ENCODE results near the gene NFIA.
A peak's percentile ranks its signal among the peaks of the same experiment; 100 is the strongest.

NFIA gene

GRCh38 chr1:61080413-61081143, 1.8 kb upstream of the NFIA start:
- Histone ChIP-seq H3K9ac (ENCODE audit: low read length) (no peak overlapping the region), H3K4me3 (ENCODE audit: low read length) (peak overlapping the region; percentile 54), H3K9me3 (ENCODE audit: control insufficient read depth, low read depth, low read length) (no peaks in the 10 kb centered on the region), H3K27ac (ENCODE audit: low read length) (no peak overlapping the region), H3K36me3 (ENCODE audit: control insufficient read depth, low read depth, low read length) (no peaks in the 10 kb centered on the region), H3K27me3 (ENCODE audit: control insufficient read depth, insufficient read depth, low read length) (peaks cover 88% of the 10 kb centered on the region), H3K4me1 (ENCODE audit: control insufficient read depth, low read depth, low read length) (peaks cover 38% of the 10 kb centered on the region)

GRCh38 chr1:61081144-61081685, 1.1 kb upstream of the NFIA start:
- H3K27ac ChIP-seq (ENCODE audit: low read length) = no peak overlapping the region
- H3K4me3 ChIP-seq (ENCODE audit: low read length) = peak overlapping the region; percentile 54
- H3K9ac ChIP-seq (ENCODE audit: low read length) = no peak overlapping the region
- peaks cover 36% of the 10 kb centered on the region for H3K4me1 ChIP-seq (ENCODE audit: control insufficient read depth, low read depth, low read length)
- H3K27me3 ChIP-seq (ENCODE audit: control insufficient read depth, insufficient read depth, low read length) = peaks cover 88% of the 10 kb centered on the region
- H3K9me3 ChIP-seq (ENCODE audit: control insufficient read depth, low read depth, low read length) = no peaks in the 10 kb centered on the region
- no peaks in the 10 kb centered on the region for H3K36me3 ChIP-seq (ENCODE audit: control insufficient read depth, low read depth, low read length)

GRCh38 chr1:61081686-61082310, 563 bp upstream of the NFIA start:
- Histone ChIP-seq H3K27ac (ENCODE audit: low read length) (no peak overlapping the region), H3K4me3 (ENCODE audit: low read length) (peak overlapping the region; percentile 54), H3K9ac (ENCODE audit: low read length) (no peak overlapping the region), H3K36me3 (ENCODE audit: control insufficient read depth, low read depth, low read length) (no peaks in the 10 kb centered on the region), H3K9me3 (ENCODE audit: control insufficient read depth, low read depth, low read length) (no peaks in the 10 kb centered on the region), H3K4me1 (ENCODE audit: control insufficient read depth, low read depth, low read length) (peaks cover 31% of the 10 kb centered on the region), H3K27me3 (ENCODE audit: control insufficient read depth, insufficient read depth, low read length) (peaks cover 84% of the 10 kb centered on the region)

GRCh38 chr1:61083013-61083806, 849 bp downstream of the NFIA start:
- Histone ChIP-seq H3K36me3 (ENCODE audit: control insufficient read depth, low read depth, low read length) (no peaks in the 10 kb centered on the region), H3K4me1 (ENCODE audit: control insufficient read depth, low read depth, low read length) (peaks cover 30% of the 10 kb centered on the region), H3K4me3 (ENCODE audit: low read length) (peak overlapping the region; percentile 66), H3K9ac (ENCODE audit: low read length) (peak overlapping the region; percentile 46), H3K27ac (ENCODE audit: low read length) (no peak overlapping the region), H3K27me3 (ENCODE audit: control insufficient read depth, insufficient read depth, low read length) (peaks cover 79% of the 10 kb centered on the region), H3K9me3 (ENCODE audit: control insufficient read depth, low read depth, low read length) (no peaks in the 10 kb centered on the region)

- Histone ChIP-seq H3K36me3 (ENCODE audit: control insufficient read depth, low read depth, low read length) (no peaks in the 10 kb centered on the region), H3K4me1 (ENCODE audit: control insufficient read depth, low read depth, low read length) (peaks cover 28% of the 10 kb centered on the region), H3K4me3 (ENCODE audit: low read length) (peak overlapping the region; percentile 66), H3K27ac (ENCODE audit: low read length) (no peak overlapping the region), H3K9ac (ENCODE audit: low read length) (no peak overlapping the region), H3K9me3 (ENCODE audit: control insufficient read depth, low read depth, low read length) (no peaks in the 10 kb centered on the region), H3K27me3 (ENCODE audit: control insufficient read depth, insufficient read depth, low read length) (peaks cover 76% of the 10 kb centered on the region)
Observed at GRCh38 chr1:61083807-61084440, 1.6 kb downstream of the NFIA start.

GRCh38 chr1:61084491-61085031, 2.2 kb downstream of the NFIA start:
- peaks cover 74% of the 10 kb centered on the region for H3K27me3 ChIP-seq (ENCODE audit: control insufficient read depth, insufficient read depth, low read length)
- no peaks in the 10 kb centered on the region for H3K9me3 ChIP-seq (ENCODE audit: control insufficient read depth, low read depth, low read length)
- H3K27ac ChIP-seq (ENCODE audit: low read length) = no peak overlapping the region
- no peak overlapping the region for H3K4me3 ChIP-seq (ENCODE audit: low read length)
- peaks cover 26% of the 10 kb centered on the region for H3K4me1 ChIP-seq (ENCODE audit: control insufficient read depth, low read depth, low read length)
- H3K36me3 ChIP-seq (ENCODE audit: control insufficient read depth, low read depth, low read length) = no peaks in the 10 kb centered on the region
- H3K9ac ChIP-seq (ENCODE audit: low read length) = no peak overlapping the region

- Histone ChIP-seq H3K27me3 (ENCODE audit: control insufficient read depth, insufficient read depth, low read length) (peaks cover 66% of the 10 kb centered on the region), H3K4me3 (ENCODE audit: low read length) (no peak overlapping the region), H3K27ac (ENCODE audit: low read length) (no peak overlapping the region)
Observed at GRCh38 chr1:61085206-61085982, 3.0 kb downstream of the NFIA start.

GRCh38 chr1:61085983-61086644, 3.8 kb downstream of the NFIA start:
- Histone ChIP-seq H3K4me1 (ENCODE audit: control insufficient read depth, low read depth, low read length) (peaks cover 13% of the 10 kb centered on the region), H3K27me3 (ENCODE audit: control insufficient read depth, insufficient read depth, low read length) (peaks cover 59% of the 10 kb centered on the region), H3K36me3 (ENCODE audit: control insufficient read depth, low read depth, low read length) (no peaks in the 10 kb centered on the region), H3K9ac (ENCODE audit: low read length) (no peak overlapping the region), H3K9me3 (ENCODE audit: control insufficient read depth, low read depth, low read length) (no peaks in the 10 kb centered on the region), H3K4me3 (ENCODE audit: low read length) (no peak overlapping the region), H3K27ac (ENCODE audit: low read length) (no peak overlapping the region)

More at GRCh38 chr1:61085206-61085982, 3.0 kb downstream of the NFIA start:
- Histone ChIP-seq H3K36me3 (ENCODE audit: control insufficient read depth, low read depth, low read length) (no peaks in the 10 kb centered on the region), H3K4me1 (ENCODE audit: control insufficient read depth, low read depth, low read length) (peaks cover 19% of the 10 kb centered on the region), H3K9me3 (ENCODE audit: control insufficient read depth, low read depth, low read length) (no peaks in the 10 kb centered on the region), H3K9ac (ENCODE audit: low read length) (no peak overlapping the region)

GRCh38 chr1:61087571-61087970, 5.2 kb downstream of the NFIA start:
- Histone ChIP-seq H3K4me3 (ENCODE audit: low read length) (no peak overlapping the region), H3K4me1 (ENCODE audit: control insufficient read depth, low read depth, low read length) (peaks cover 8% of the 10 kb centered on the region), H3K27ac (ENCODE audit: low read length) (no peak overlapping the region), H3K9me3 (ENCODE audit: control insufficient read depth, low read depth, low read length) (no peaks in the 10 kb centered on the region), H3K27me3 (ENCODE audit: control insufficient read depth, insufficient read depth, low read length) (peaks cover 47% of the 10 kb centered on the region), H3K9ac (ENCODE audit: low read length) (no peak overlapping the region), H3K36me3 (ENCODE audit: control insufficient read depth, low read depth, low read length) (no peaks in the 10 kb centered on the region)
